ENCODE data around the gene ZCCHC10.
"Not testable (repeated sequence)": the region's sequence is repeated elsewhere in the genome, so short reads cannot be mapped to it uniquely, and the experiment has no call there.

ZCCHC10 gene

GRCh38 chr5:133051542-133052316, 25.4 kb upstream of the ZCCHC10 start, which contains the start of gene HSPA4:
Gene HSPA4 (plus strand): TSS chr5:133052013. CDS start chr5:133052251, 238 bp downstream.
- H3K27ac ChIP-seq, result peak within 1 kb of the TSS; percentile 97
- TF ChIP-seq ZFX (IDR thresholded peaks at IDR 0.05), result peak; percentile 62; the same call in 1 of the 2 replicates
- no peak for TF ChIP-seq CTCF (conservative IDR thresholded peaks at IDR 0.05)

GRCh38 chr5:133051061-133051541, 24.8 kb upstream of the ZCCHC10 start:
- TF ChIP-seq ZFX (IDR thresholded peaks at IDR 0.05) (no peak), CTCF (conservative IDR thresholded peaks at IDR 0.05) (no peak)
- peak overlapping the region; percentile 97 for H3K27ac ChIP-seq

GRCh38 chr5:133050521-133050920, 24.2 kb upstream of the ZCCHC10 start:
- no peak overlapping the region; the same call in 1 of the 2 replicates for H3K27ac ChIP-seq
- TF ChIP-seq ZFX (IDR thresholded peaks at IDR 0.05) (no peak), CTCF (conservative IDR thresholded peaks at IDR 0.05) (no peak)

- no peak for TF ChIP-seq CTCF (conservative IDR thresholded peaks at IDR 0.05)
- no peak for TF ChIP-seq ZFX (IDR thresholded peaks at IDR 0.05)
- H3K27ac ChIP-seq, result no peak overlapping the region
Measured at GRCh38 chr5:133049726-133050048, 23.3 kb upstream of the ZCCHC10 start.

- H3K27ac ChIP-seq, result peak overlapping the region; percentile 67; the same call in 1 of the 2 replicates
- no peak for TF ChIP-seq CTCF (conservative IDR thresholded peaks at IDR 0.05)
- no peak for TF ChIP-seq ZFX (IDR thresholded peaks at IDR 0.05)
Measured at GRCh38 chr5:133048993-133049725, 22.8 kb upstream of the ZCCHC10 start.

- TF ChIP-seq CTCF (conservative IDR thresholded peaks at IDR 0.05), result no peak
- TF ChIP-seq ZFX (IDR thresholded peaks at IDR 0.05), result no peak
Measured at GRCh38 chr5:133047404-133047803, 21.1 kb upstream of the ZCCHC10 start.

GRCh38 chr5:133046560-133046959, 20.2 kb upstream of the ZCCHC10 start:
- not testable (repeated sequence) for H3K27ac ChIP-seq

More at GRCh38 chr5:133047404-133047803, 21.1 kb upstream of the ZCCHC10 start:
- no peak overlapping the region for H3K27ac ChIP-seq

Data from C4-2B (cell line).